HL-60 (cell line): ENCODE data around the gene TRIM54.

Source experiments
- DNase-seq, 2 experiments: peaks; one replicate each; pipeline ENCODE4 v3.0.0-alpha.2; 2010 to 2020; ENCODE audit warnings: low read depth in 1 of 2, low spot score in 1 of 2
- H3K27ac ChIP-seq: fragments of 250-450 bp; sonication (Bioruptor Pico); replicated peaks from 2 replicates; pipeline ENCODE4 v1.5.1; 2020; ENCODE audit warnings: mild to moderate bottlenecking, moderate library complexity
- H3K27me3 ChIP-seq: fragments of 250-450 bp; sonication (Bioruptor Pico); 2 replicates; pipeline ENCODE4 v1.5.1; 2021; ENCODE audit warnings: mild to moderate bottlenecking, moderate library complexity; ENCODE audit not compliant: insufficient read depth, poor library complexity, severe bottlenecking
- H3K4me3 ChIP-seq: replicated peaks from 2 replicates; pipeline ENCODE4 v1.5.1; 2011; ENCODE audit warnings: mild to moderate bottlenecking, control low read depth, low read length; ENCODE audit not compliant: insufficient read depth
- GABPA ChIP-seq: IDR thresholded peaks from 2 replicates; pipeline ENCODE4 v1.6.1; 2012; ENCODE audit warnings: low read depth
- POLR2AphosphoS5 ChIP-seq: IDR thresholded peaks from 2 replicates; pipeline ENCODE4 v1.6.1; 2012; ENCODE audit warnings: low read depth
- SPI1 ChIP-seq: IDR thresholded peaks from 2 replicates; pipeline ENCODE4 v1.6.1; 2012; ENCODE audit warnings: low read depth, mild to moderate bottlenecking, borderline replicate concordance
- TF ChIP-seq, protein P1 (sequence below): IDR thresholded peaks from 2 replicates; pipeline ENCODE4 v1.6.1; 2012; ENCODE audit warnings: low read depth; ENCODE audit not compliant: insufficient replicate concordance
- TF ChIP-seq, protein P2 (sequence below): IDR thresholded peaks from one replicate; pipeline ENCODE4 v1.5.1; 2011; ENCODE audit warnings: low read length, control low read depth, inconsistent platforms; ENCODE audit not compliant: insufficient read depth

The TRIM54 gene

DNA sequence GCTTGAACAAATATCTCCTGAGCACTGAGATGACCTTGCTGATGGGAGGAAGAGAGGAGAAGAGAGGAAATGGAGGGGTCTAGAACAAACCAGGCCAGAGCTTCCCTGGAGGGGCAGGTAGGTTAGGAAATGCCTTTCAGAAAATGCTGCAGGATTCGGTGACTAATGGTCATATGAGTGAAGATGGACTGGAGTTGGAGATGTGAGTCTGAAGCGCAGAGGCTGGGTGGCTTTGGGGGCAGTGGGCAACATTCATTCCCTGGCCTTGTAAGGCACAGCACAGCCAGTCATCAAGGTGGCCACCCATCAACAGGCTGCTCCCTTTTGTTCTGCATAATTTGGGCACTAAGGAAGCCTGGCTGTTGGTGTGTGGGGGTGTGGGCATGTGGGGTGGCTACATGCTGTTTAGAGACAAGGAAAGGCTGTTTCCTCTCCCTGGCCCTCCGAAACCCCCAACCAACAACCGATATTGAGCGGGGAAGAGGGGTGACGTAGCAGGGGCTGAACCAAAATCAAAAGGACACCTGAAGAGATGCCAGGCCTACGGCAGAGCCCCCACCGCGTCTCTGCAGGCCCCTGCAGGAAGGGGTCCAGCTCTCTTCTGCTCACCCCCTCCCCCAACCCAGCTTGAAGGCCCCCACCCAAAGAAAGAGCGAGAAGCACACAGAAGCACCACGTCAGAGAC is 20.8 kb upstream of the TRIM54 start:
- H3K4me3 ChIP-seq: no peak overlapping the region
- no peak overlapping the region for H3K27ac ChIP-seq

GRCh38 chr2:27261926-27262298 is 20.3 kb upstream of the TRIM54 start:
- Histone ChIP-seq H3K4me3 (no peak overlapping the region), H3K27me3 (peaks cover 60% of the 10 kb centered on the region)

More for the DNA sequence above, 20.8 kb upstream of the TRIM54 start:
- TF ChIP-seq POLR2AphosphoS5 (no peak), GABPA (no peak), SPI1 (no peak)
- TF ChIP-seq, protein P1, sequence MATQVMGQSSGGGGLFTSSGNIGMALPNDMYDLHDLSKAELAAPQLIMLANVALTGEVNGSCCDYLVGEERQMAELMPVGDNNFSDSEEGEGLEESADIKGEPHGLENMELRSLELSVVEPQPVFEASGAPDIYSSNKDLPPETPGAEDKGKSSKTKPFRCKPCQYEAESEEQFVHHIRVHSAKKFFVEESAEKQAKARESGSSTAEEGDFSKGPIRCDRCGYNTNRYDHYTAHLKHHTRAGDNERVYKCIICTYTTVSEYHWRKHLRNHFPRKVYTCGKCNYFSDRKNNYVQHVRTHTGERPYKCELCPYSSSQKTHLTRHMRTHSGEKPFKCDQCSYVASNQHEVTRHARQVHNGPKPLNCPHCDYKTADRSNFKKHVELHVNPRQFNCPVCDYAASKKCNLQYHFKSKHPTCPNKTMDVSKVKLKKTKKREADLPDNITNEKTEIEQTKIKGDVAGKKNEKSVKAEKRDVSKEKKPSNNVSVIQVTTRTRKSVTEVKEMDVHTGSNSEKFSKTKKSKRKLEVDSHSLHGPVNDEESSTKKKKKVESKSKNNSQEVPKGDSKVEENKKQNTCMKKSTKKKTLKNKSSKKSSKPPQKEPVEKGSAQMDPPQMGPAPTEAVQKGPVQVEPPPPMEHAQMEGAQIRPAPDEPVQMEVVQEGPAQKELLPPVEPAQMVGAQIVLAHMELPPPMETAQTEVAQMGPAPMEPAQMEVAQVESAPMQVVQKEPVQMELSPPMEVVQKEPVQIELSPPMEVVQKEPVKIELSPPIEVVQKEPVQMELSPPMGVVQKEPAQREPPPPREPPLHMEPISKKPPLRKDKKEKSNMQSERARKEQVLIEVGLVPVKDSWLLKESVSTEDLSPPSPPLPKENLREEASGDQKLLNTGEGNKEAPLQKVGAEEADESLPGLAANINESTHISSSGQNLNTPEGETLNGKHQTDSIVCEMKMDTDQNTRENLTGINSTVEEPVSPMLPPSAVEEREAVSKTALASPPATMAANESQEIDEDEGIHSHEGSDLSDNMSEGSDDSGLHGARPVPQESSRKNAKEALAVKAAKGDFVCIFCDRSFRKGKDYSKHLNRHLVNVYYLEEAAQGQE: no peak
- TF ChIP-seq, protein P2, sequence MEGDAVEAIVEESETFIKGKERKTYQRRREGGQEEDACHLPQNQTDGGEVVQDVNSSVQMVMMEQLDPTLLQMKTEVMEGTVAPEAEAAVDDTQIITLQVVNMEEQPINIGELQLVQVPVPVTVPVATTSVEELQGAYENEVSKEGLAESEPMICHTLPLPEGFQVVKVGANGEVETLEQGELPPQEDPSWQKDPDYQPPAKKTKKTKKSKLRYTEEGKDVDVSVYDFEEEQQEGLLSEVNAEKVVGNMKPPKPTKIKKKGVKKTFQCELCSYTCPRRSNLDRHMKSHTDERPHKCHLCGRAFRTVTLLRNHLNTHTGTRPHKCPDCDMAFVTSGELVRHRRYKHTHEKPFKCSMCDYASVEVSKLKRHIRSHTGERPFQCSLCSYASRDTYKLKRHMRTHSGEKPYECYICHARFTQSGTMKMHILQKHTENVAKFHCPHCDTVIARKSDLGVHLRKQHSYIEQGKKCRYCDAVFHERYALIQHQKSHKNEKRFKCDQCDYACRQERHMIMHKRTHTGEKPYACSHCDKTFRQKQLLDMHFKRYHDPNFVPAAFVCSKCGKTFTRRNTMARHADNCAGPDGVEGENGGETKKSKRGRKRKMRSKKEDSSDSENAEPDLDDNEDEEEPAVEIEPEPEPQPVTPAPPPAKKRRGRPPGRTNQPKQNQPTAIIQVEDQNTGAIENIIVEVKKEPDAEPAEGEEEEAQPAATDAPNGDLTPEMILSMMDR: no peak
- peaks cover 60% of the 10 kb centered on the region for H3K27me3 ChIP-seq
- DNase-seq: no peak

DNA sequence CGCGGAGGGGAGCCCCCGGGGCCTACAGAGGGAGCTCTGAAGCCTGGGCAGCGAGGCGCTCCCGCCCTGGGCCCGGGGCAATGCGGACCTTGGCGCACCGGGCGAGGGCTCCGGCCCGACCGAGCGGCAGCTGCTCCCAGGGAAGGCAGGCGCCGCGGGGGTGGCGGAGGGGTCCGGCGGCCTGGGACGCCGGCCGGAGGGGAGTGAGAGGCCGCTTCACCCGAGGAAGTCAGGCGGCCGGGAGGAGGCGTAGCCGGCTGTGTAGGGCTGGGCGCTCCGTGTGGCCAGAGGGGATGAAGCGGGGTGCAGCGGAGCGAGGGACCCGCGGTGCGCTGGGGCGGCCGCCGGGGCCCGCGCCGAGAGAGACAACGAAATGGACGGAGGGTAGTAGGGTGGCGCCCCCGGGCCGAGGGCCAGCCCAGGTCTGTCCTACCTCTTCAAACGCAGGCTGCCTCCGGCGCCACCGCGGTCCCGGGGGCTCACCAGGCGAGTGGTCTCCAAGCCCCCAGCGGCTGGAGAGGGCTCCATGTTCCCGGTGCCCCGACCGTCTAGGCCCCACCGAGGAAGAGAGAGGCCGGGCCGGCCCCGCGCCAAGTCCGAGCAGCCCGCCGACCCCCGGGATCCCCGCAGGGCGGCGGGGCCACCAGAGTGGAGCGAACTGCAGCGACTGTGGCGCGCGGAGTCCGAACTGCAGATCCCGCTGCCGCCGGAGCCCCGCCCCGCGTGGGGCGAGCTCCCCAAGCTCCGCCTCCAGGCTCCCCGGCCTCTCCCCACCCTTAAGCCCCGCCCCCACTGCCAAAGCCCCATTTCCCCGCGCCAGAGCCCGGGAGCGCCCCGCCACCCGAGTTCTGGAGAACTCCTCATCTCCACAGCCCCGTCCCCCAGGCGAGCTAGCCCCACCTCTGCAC is 19.6 kb upstream of the TRIM54 start, which contains the start of gene SLC30A3:
Gene SLC30A3, minus strand, starts transcription at position 669 of the 908 bp plus-strand sequence. Its CDS starts 141 bp downstream, at position 528.
- no peak within 1 kb of the TSS for H3K27ac ChIP-seq
- peak within 1 kb of the TSS; percentile 39 for H3K4me3 ChIP-seq
- TF ChIP-seq, protein P1: no peak
- TF ChIP-seq, protein P2: no peak
- TF ChIP-seq POLR2AphosphoS5: no peak
- DNase-seq: peak in 1 of 2 experiments; percentile 26
- peaks cover 60% of the 10 kb centered on the region for H3K27me3 ChIP-seq

More at GRCh38 chr2:27261926-27262298, 20.3 kb upstream of the TRIM54 start:
- H3K27ac ChIP-seq: no peak overlapping the region
- DNase-seq: no peak
- TF ChIP-seq POLR2AphosphoS5: no peak
- TF ChIP-seq, protein P2: no peak
- no peak for TF ChIP-seq GABPA
- TF ChIP-seq SPI1: no peak
- TF ChIP-seq, protein P1: no peak
